CD4-positive, alpha-beta memory T cell (primary cell): ENCODE data around the gene TXNDC15. TPM values are rescaled to one million over a fixed set of nuclear protein-coding genes. Genes with fewer than 3 reads are reported as not detected.

Experiments
- CTCF ChIA-PET: fragments of 350-600 bp; sonication (Branson Sonifier 250); formaldehyde crosslinking; loops from one replicate; lab custom pipeline; 2021; ENCODE audit warnings: inconsistent platforms; ENCODE audit not compliant: partially characterized antibody; lab: Charles Lee
- POLR2A ChIA-PET: fragments of 350-600 bp; sonication (Branson Sonifier 250); formaldehyde crosslinking; loops from one replicate; lab custom pipeline; 2021; ENCODE audit not compliant: partially characterized antibody; lab: Charles Lee
- DNase-seq, 5 donors: peaks; one replicate each; pipeline versions ENCODE4 v3.0.0 to v3.0.0-alpha.2; 2020 to 2022; ENCODE audit warnings: mixed read lengths in 1 of 5
- H3K27ac ChIP-seq: one replicate; pipeline ENCODE4 v1.7.0; 2013; ENCODE audit warnings: low read depth, low read length
- H3K27me3 ChIP-seq: 2 replicates; pipeline ENCODE4 v1.7.0; 2013; ENCODE audit warnings: mild to moderate bottlenecking, low read length, moderate library complexity; ENCODE audit not compliant: insufficient read depth
- H3K36me3 ChIP-seq: 2 replicates; pipeline ENCODE4 v1.7.0; 2013; ENCODE audit warnings: mild to moderate bottlenecking, low read length, moderate library complexity; ENCODE audit not compliant: insufficient read depth
- H3K4me1 ChIP-seq: 2 replicates; pipeline ENCODE4 v1.7.0; 2013; ENCODE audit warnings: mild to moderate bottlenecking, low read length, moderate library complexity; ENCODE audit not compliant: insufficient read depth
- H3K4me3 ChIP-seq, 2 donors: one replicate each; pipeline ENCODE4 v1.7.0; 2013; ENCODE audit warnings: low read length in 2 of 2, mild to moderate bottlenecking in 1 of 2
- H3K9me3 ChIP-seq, 2 donors: one replicate each; pipeline ENCODE4 v1.7.0; 2013; ENCODE audit warnings: low read length in 2 of 2, control low read depth in 1 of 2; ENCODE audit not compliant: control insufficient read depth in 1 of 2
- H3K27ac Mint-ChIP-seq, 7 donors: one replicate each; pipeline ENCODE4 v1.8.0; 2020 to 2021; ENCODE audit warnings: mixed read lengths in 7 of 7, mild to moderate bottlenecking in 6 of 7, inconsistent platforms in 3 of 7, moderate library complexity in 3 of 7
- H3K27me3 Mint-ChIP-seq, 2 donors: one replicate each; pipeline ENCODE4 v1.8.0; 2020 to 2021; ENCODE audit warnings: mixed read lengths in 2 of 2
- H3K36me3 Mint-ChIP-seq, 2 donors: one replicate each; pipeline ENCODE4 v1.8.0; 2020 to 2021; ENCODE audit warnings: mixed read lengths in 2 of 2, inconsistent platforms in 1 of 2, mild to moderate bottlenecking in 1 of 2
- H3K4me1 Mint-ChIP-seq, 4 donors: one replicate each; pipeline ENCODE4 v1.8.0; 2020 to 2021; ENCODE audit warnings: mixed read lengths in 4 of 4, mild to moderate bottlenecking in 1 of 4
- H3K4me3 Mint-ChIP-seq, 8 donors: one replicate each; pipeline ENCODE4 v1.8.0; 2020 to 2021; ENCODE audit warnings: mixed read lengths in 8 of 8, mild to moderate bottlenecking in 7 of 8, moderate library complexity in 6 of 8, inconsistent platforms in 3 of 8
- H3K9me3 Mint-ChIP-seq, 8 donors: one replicate each; pipeline ENCODE4 v1.8.0; 2020 to 2021; ENCODE audit warnings: mixed read lengths in 8 of 8, mild to moderate bottlenecking in 5 of 8, inconsistent platforms in 3 of 8, moderate library complexity in 1 of 8
- intact Hi-C: fragments of 100-400 bp; cut with micrococcal nuclease; formaldehyde crosslinking; loops from one replicate; pipeline ENCODE4 v1.15.1; 2023
- polyA plus RNA-seq, 2 donors: library from polyadenylated mRNA; unstranded; fragments of 300-500 nt; fragmentation: Illumina TruSeq; gene quantifications; one replicate each; pipeline ENCODE4 v1.2.3, GENCODE V29; 2021
- total RNA-seq, 2 experiments: library from RNA; stranded (reverse); gene quantifications; one replicate each; pipeline ENCODE4 v1.2.3, GENCODE V29; 2021

The TXNDC15 gene
- total and polyA plus RNA-seq, 4 experiments from 2014 or later, result 14.4 to 52.0 (median 32.9) TPM

GRCh38 chr5:134911285-134912206 is 37.4 kb downstream of the TXNDC15 start:
- H3K27me3 ChIP-seq, result no peaks in the 10 kb centered on the region
- no peak for DNase-seq
- peaks cover 19% of the 10 kb centered on the region for H3K36me3 ChIP-seq
- H3K9me3 Mint-ChIP-seq, result no peaks in the 10 kb centered on the region
- no peak overlapping the region for H3K27ac ChIP-seq
- POLR2A ChIA-PET, result no interaction called here
- peaks cover 0 to 4% (median 2%) of the 10 kb centered on the region in 4 donors for H3K4me1 Mint-ChIP-seq
- no peaks in the 10 kb centered on the region for H3K4me1 ChIP-seq
- no peak overlapping the region for H3K4me3 Mint-ChIP-seq
- CTCF ChIA-PET, result no interaction called here
- H3K27ac Mint-ChIP-seq, result peak overlapping the region in 1 of 7 donors; percentile 4
- no peaks in the 10 kb centered on the region for H3K9me3 ChIP-seq
- peaks cover 13 to 21% of the 10 kb centered on the region in 2 donors for H3K36me3 Mint-ChIP-seq
- H3K4me3 ChIP-seq, result no peak overlapping the region
- intact Hi-C loops, result no loop called here
- no peaks in the 10 kb centered on the region for H3K27me3 Mint-ChIP-seq

GRCh38 chr5:134913254-134913653 is 39.1 kb downstream of the TXNDC15 start:
- no peak overlapping the region for H3K4me3 Mint-ChIP-seq
- no peak overlapping the region for H3K27ac ChIP-seq
- CTCF ChIA-PET, result no interaction called here

GRCh38 chr5:134913795-134914194 is 39.6 kb downstream of the TXNDC15 start:
- Mint-ChIP-seq H3K9me3 (no peaks in the 10 kb centered on the region), H3K4me1 (peaks cover 3 to 9% (median 4%) of the 10 kb centered on the region in 4 donors), H3K27me3 (no peaks in the 10 kb centered on the region), H3K4me3 (no peak overlapping the region), H3K27ac (no peak overlapping the region), H3K36me3 (peaks cover 26 to 35% of the 10 kb centered on the region in 2 donors)
- H3K4me3 ChIP-seq, result no peak overlapping the region
- ChIA-PET POLR2A (interaction anchor here (1.7 kb wide), 1 partner anchor 9 kb away, joined by 9 read pairs; the partner anchor contains the start of gene PCBD2), CTCF (no interaction called here)
- no peaks in the 10 kb centered on the region for H3K4me1 ChIP-seq
- DNase-seq, result no peak
- H3K9me3 ChIP-seq, result no peaks in the 10 kb centered on the region
- peaks cover 24% of the 10 kb centered on the region for H3K36me3 ChIP-seq
- intact Hi-C loops, result no loop called here
- H3K27me3 ChIP-seq, result no peaks in the 10 kb centered on the region
- H3K27ac ChIP-seq, result no peak overlapping the region

More at GRCh38 chr5:134913254-134913653, 39.1 kb downstream of the TXNDC15 start:
- no peak for DNase-seq
- H3K27me3 ChIP-seq, result no peaks in the 10 kb centered on the region
- H3K4me3 ChIP-seq, result no peak overlapping the region
- POLR2A ChIA-PET, result interaction anchor here (1.7 kb wide), 1 partner anchor 8 kb away, joined by 9 read pairs; the partner anchor contains the start of gene PCBD2
- Mint-ChIP-seq H3K4me1 (peaks cover 0 to 7% (median 1%) of the 10 kb centered on the region in 4 donors), H3K9me3 (no peaks in the 10 kb centered on the region), H3K27ac (no peak overlapping the region), H3K36me3 (peaks cover 22 to 32% of the 10 kb centered on the region in 2 donors), H3K27me3 (no peaks in the 10 kb centered on the region)
- peaks cover 24% of the 10 kb centered on the region for H3K36me3 ChIP-seq
- H3K9me3 ChIP-seq, result no peaks in the 10 kb centered on the region
- H3K4me1 ChIP-seq, result no peaks in the 10 kb centered on the region
- intact Hi-C loops, result no loop called here

- peaks cover 40 to 42% of the 10 kb centered on the region in 2 donors for H3K36me3 Mint-ChIP-seq
- intact Hi-C loops, result loop anchor here (5.0 kb wide), 1 partner anchor 415 kb away; no protein-coding TSS in a partner anchor
- Histone ChIP-seq H3K36me3 (peaks cover 23% of the 10 kb centered on the region), H3K4me3 (no peak overlapping the region), H3K27ac (no peak overlapping the region), H3K9me3 (no peaks in the 10 kb centered on the region), H3K4me1 (peaks cover 7% of the 10 kb centered on the region), H3K27me3 (no peaks in the 10 kb centered on the region)
- H3K27ac Mint-ChIP-seq, result peak overlapping the region in 3 of 7 donors; percentile 5 to 15 (median 13)
- H3K9me3 Mint-ChIP-seq, result no peaks in the 10 kb centered on the region
- H3K4me3 Mint-ChIP-seq, result no peak overlapping the region
- H3K27me3 Mint-ChIP-seq, result no peaks in the 10 kb centered on the region
- ChIA-PET POLR2A (interaction anchor here (1.1 kb wide), 1 partner anchor 13 kb away, joined by 3 read pairs; the partner anchor contains the start of gene PCBD2), CTCF (interaction anchor here (1.3 to 2.5 kb wide), 4 partner anchors 10 to 72 kb away, joined by 3 to 14 read pairs (median 6); partner anchors contain the start of genes C5orf24 and PCBD2)
- DNase-seq, result no peak
- H3K4me1 Mint-ChIP-seq, result peaks cover 10 to 13% (median 12%) of the 10 kb centered on the region in 4 donors
These were observed 43.1 kb downstream of the TXNDC15 start for GRCh38 chr5:134917070-134917815.

GRCh38 chr5:134918861-134919260 is 44.7 kb downstream of the TXNDC15 start:
- no peaks in the 10 kb centered on the region for H3K9me3 ChIP-seq
- no peaks in the 10 kb centered on the region for H3K27me3 Mint-ChIP-seq
- H3K36me3 Mint-ChIP-seq, result peaks cover 42 to 44% of the 10 kb centered on the region in 2 donors
- H3K27ac ChIP-seq, result no peak overlapping the region
- peaks cover 7% of the 10 kb centered on the region for H3K4me1 ChIP-seq
- no peaks in the 10 kb centered on the region for H3K27me3 ChIP-seq
- POLR2A ChIA-PET, result interaction anchor here (1.3 kb wide), 1 partner anchor 14 kb away, joined by 3 read pairs; the partner anchor contains the start of gene PCBD2
- DNase-seq, result no peak
- H3K4me1 Mint-ChIP-seq, result peaks cover 10 to 13% (median 12%) of the 10 kb centered on the region in 4 donors
- H3K9me3 Mint-ChIP-seq, result no peaks in the 10 kb centered on the region
- H3K36me3 ChIP-seq, result peaks cover 22% of the 10 kb centered on the region
- H3K4me3 Mint-ChIP-seq, result no peak overlapping the region
- H3K27ac Mint-ChIP-seq, result peak overlapping the region in 2 of 7 donors; percentile 25 to 43
- intact Hi-C loops, result loop anchor here (5.0 kb wide), 1 partner anchor 413 kb away; no protein-coding TSS in a partner anchor
- CTCF ChIA-PET, result no interaction called here
- H3K4me3 ChIP-seq, result no peak overlapping the region

- CTCF ChIA-PET, result no interaction called here
- Mint-ChIP-seq H3K27ac (peak overlapping the region in 2 of 7 donors; percentile 28 to 86), H3K27me3 (no peaks in the 10 kb centered on the region), H3K36me3 (peaks cover 38 to 39% of the 10 kb centered on the region in 2 donors), H3K4me1 (peaks cover 10 to 13% (median 12%) of the 10 kb centered on the region in 4 donors), H3K4me3 (no peak overlapping the region), H3K9me3 (no peaks in the 10 kb centered on the region)
- intact Hi-C loops, result no loop called here
- H3K27me3 ChIP-seq, result no peaks in the 10 kb centered on the region
- no peak overlapping the region for H3K27ac ChIP-seq
- H3K4me3 ChIP-seq, result no peak overlapping the region
- H3K4me1 ChIP-seq, result peaks cover 7% of the 10 kb centered on the region
- H3K9me3 ChIP-seq, result no peaks in the 10 kb centered on the region
- DNase-seq, result no peak
- POLR2A ChIA-PET, result no interaction called here
- peaks cover 12% of the 10 kb centered on the region for H3K36me3 ChIP-seq
These were observed 46.8 kb downstream of the TXNDC15 start for GRCh38 chr5:134920848-134921575.
